Measurements from ENCODE around the gene GAK. TPM values are rescaled to one million over a fixed set of nuclear protein-coding genes. Genes with fewer than 3 reads are reported as not detected.

Gene GAK
- total RNA-seq, 1 donor from 2014 or later: 86.9 TPM

DNA sequence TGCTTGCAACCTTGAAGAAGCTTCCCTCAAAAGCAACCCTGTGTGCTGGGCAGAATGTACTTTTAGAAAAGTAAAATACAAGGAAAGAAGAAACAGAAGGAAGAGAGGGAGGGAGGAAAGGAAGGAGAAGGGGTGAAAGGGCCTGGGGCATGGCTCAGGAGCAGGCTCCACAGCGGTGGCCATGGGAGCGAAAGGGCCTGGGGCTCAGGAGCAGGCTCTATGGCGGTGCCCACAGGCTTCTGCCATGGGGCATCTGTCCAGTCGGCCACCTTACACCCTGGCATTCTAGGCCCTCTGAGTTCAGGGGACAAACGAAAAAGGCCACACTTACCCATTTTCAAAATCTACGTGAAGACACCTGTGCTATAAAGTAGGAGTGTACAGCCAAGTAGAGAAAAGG lies 31.4 kb downstream of the GAK start:
- no peaks in the 10 kb centered on the region for H3K27me3 ChIP-seq (ENCODE audit: insufficient read depth, low read length)
- H3K36me3 ChIP-seq (ENCODE audit: insufficient read depth, low read length): peaks cover 5% of the 10 kb centered on the region
- Mint-ChIP-seq H3K27ac (ENCODE audit: unreplicated experiment) (no peak overlapping the region), H3K9me3 (ENCODE audit: unreplicated experiment) (no peaks in the 10 kb centered on the region), H3K27me3 (ENCODE audit: low read depth, unreplicated experiment) (no peaks in the 10 kb centered on the region), H3K36me3 (ENCODE audit: low read depth, unreplicated experiment) (peaks cover 12% of the 10 kb centered on the region), H3K4me3 (ENCODE audit: unreplicated experiment) (no peak overlapping the region), H3K4me1 (ENCODE audit: low read depth, unreplicated experiment) (no peaks in the 10 kb centered on the region)
- H3K9me3 ChIP-seq (ENCODE audit: insufficient read depth, low read depth, low read length): no peaks in the 10 kb centered on the region
- H3K4me2 ChIP-seq (ENCODE audit: low read length): no peak overlapping the region
- H3K79me2 ChIP-seq (ENCODE audit: insufficient read depth, low read length): peaks cover 28% of the 10 kb centered on the region
- no peak for FAIRE-seq
- no peak overlapping the region for H3K27ac ChIP-seq (ENCODE audit: low read depth, low read length)
- H2AFZ ChIP-seq (ENCODE audit: low read depth, low read length): no peak overlapping the region
- no peak overlapping the region for H3K9ac ChIP-seq (ENCODE audit: low read length)
- TF ChIP-seq EZH2 (IDR thresholded peaks at IDR 0.05; ENCODE audit: insufficient read depth, low read length): no peak
- TF ChIP-seq, protein P1, sequence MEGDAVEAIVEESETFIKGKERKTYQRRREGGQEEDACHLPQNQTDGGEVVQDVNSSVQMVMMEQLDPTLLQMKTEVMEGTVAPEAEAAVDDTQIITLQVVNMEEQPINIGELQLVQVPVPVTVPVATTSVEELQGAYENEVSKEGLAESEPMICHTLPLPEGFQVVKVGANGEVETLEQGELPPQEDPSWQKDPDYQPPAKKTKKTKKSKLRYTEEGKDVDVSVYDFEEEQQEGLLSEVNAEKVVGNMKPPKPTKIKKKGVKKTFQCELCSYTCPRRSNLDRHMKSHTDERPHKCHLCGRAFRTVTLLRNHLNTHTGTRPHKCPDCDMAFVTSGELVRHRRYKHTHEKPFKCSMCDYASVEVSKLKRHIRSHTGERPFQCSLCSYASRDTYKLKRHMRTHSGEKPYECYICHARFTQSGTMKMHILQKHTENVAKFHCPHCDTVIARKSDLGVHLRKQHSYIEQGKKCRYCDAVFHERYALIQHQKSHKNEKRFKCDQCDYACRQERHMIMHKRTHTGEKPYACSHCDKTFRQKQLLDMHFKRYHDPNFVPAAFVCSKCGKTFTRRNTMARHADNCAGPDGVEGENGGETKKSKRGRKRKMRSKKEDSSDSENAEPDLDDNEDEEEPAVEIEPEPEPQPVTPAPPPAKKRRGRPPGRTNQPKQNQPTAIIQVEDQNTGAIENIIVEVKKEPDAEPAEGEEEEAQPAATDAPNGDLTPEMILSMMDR (IDR thresholded peaks at IDR 0.05; ENCODE audit: insufficient read depth, low read depth, low read length): no peak
- no peak overlapping the region for H3K4me3 ChIP-seq (ENCODE audit: insufficient read depth, low read depth, low read length)
- no peaks in the 10 kb centered on the region for H3K4me1 ChIP-seq (ENCODE audit: insufficient read depth, low read length)
- H4K20me1 ChIP-seq (ENCODE audit: insufficient read depth, low read length): peaks cover 64% of the 10 kb centered on the region
- DNase-seq (ENCODE audit: low read depth): no peak

GRCh38 chr4:900073-900472 lies 32.0 kb downstream of the GAK start:
- no peaks in the 10 kb centered on the region for H3K27me3 Mint-ChIP-seq (ENCODE audit: low read depth, unreplicated experiment)
- Histone ChIP-seq H3K4me2 (ENCODE audit: low read length) (no peak overlapping the region), H3K79me2 (ENCODE audit: insufficient read depth, low read length) (peaks cover 25% of the 10 kb centered on the region), H3K9me3 (ENCODE audit: insufficient read depth, low read depth, low read length) (no peaks in the 10 kb centered on the region), H3K4me1 (ENCODE audit: insufficient read depth, low read length) (no peaks in the 10 kb centered on the region), H2AFZ (ENCODE audit: low read depth, low read length) (no peak overlapping the region), H4K20me1 (ENCODE audit: insufficient read depth, low read length) (peaks cover 64% of the 10 kb centered on the region), H3K36me3 (ENCODE audit: insufficient read depth, low read length) (peaks cover 6% of the 10 kb centered on the region), H3K27me3 (ENCODE audit: insufficient read depth, low read length) (no peaks in the 10 kb centered on the region), H3K9ac (ENCODE audit: low read length) (no peak overlapping the region), H3K4me3 (ENCODE audit: insufficient read depth, low read depth, low read length) (no peak overlapping the region), H3K27ac (ENCODE audit: low read depth, low read length) (no peak overlapping the region)
- H3K4me1 Mint-ChIP-seq (ENCODE audit: low read depth, unreplicated experiment): no peaks in the 10 kb centered on the region
- DNase-seq (ENCODE audit: low read depth) (no peak), FAIRE-seq (no peak)
- H3K4me3 Mint-ChIP-seq (ENCODE audit: unreplicated experiment): no peak overlapping the region
- peaks cover 9% of the 10 kb centered on the region for H3K36me3 Mint-ChIP-seq (ENCODE audit: low read depth, unreplicated experiment)
- no peak overlapping the region for H3K27ac Mint-ChIP-seq (ENCODE audit: unreplicated experiment)
- no peak for TF ChIP-seq EZH2 (IDR thresholded peaks at IDR 0.05; ENCODE audit: insufficient read depth, low read length)
- TF ChIP-seq, protein P1 (IDR thresholded peaks at IDR 0.05; ENCODE audit: insufficient read depth, low read depth, low read length): no peak
- H3K9me3 Mint-ChIP-seq (ENCODE audit: unreplicated experiment): no peaks in the 10 kb centered on the region

DNA sequence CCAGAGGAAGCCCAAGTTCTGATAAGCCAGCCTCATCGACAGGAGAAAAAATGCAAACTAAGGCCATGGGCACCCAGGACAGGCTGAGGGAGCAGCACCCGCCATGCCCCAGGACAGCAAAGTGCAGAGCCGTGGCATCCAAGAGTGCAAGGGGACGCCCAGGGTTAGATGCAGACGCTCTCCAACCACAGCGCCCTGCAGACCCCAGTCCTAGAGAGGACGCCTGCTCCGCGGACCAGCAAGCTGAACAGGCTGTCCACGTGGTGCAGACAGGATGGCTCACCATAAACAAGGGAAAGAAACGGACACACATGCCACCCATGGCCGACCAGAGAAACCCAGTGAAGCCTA lies 32.6 kb downstream of the GAK start:
- no peak overlapping the region for H3K4me3 ChIP-seq (ENCODE audit: insufficient read depth, low read depth, low read length)
- H3K4me1 Mint-ChIP-seq (ENCODE audit: low read depth, unreplicated experiment): no peaks in the 10 kb centered on the region
- peaks cover 6% of the 10 kb centered on the region for H3K36me3 Mint-ChIP-seq (ENCODE audit: low read depth, unreplicated experiment)
- no peak overlapping the region for H3K4me2 ChIP-seq (ENCODE audit: low read length)
- peaks cover 25% of the 10 kb centered on the region for H3K79me2 ChIP-seq (ENCODE audit: insufficient read depth, low read length)
- H3K9me3 Mint-ChIP-seq (ENCODE audit: unreplicated experiment): no peaks in the 10 kb centered on the region
- no peaks in the 10 kb centered on the region for H3K4me1 ChIP-seq (ENCODE audit: insufficient read depth, low read length)
- H3K27ac Mint-ChIP-seq (ENCODE audit: unreplicated experiment): no peak overlapping the region
- DNase-seq (ENCODE audit: low read depth): no peak
- no peaks in the 10 kb centered on the region for H3K27me3 Mint-ChIP-seq (ENCODE audit: low read depth, unreplicated experiment)
- no peak overlapping the region for H2AFZ ChIP-seq (ENCODE audit: low read depth, low read length)
- no peaks in the 10 kb centered on the region for H3K9me3 ChIP-seq (ENCODE audit: insufficient read depth, low read depth, low read length)
- no peaks in the 10 kb centered on the region for H3K27me3 ChIP-seq (ENCODE audit: insufficient read depth, low read length)
- no peak overlapping the region for H3K9ac ChIP-seq (ENCODE audit: low read length)
- peaks cover 60% of the 10 kb centered on the region for H4K20me1 ChIP-seq (ENCODE audit: insufficient read depth, low read length)
- no peak overlapping the region for H3K27ac ChIP-seq (ENCODE audit: low read depth, low read length)
- FAIRE-seq: no peak
- H3K4me3 Mint-ChIP-seq (ENCODE audit: unreplicated experiment): no peak overlapping the region
- TF ChIP-seq EZH2 (IDR thresholded peaks at IDR 0.05; ENCODE audit: insufficient read depth, low read length): no peak
- TF ChIP-seq, protein P1 (IDR thresholded peaks at IDR 0.05; ENCODE audit: insufficient read depth, low read depth, low read length): no peak
- H3K36me3 ChIP-seq (ENCODE audit: insufficient read depth, low read length): peaks cover 8% of the 10 kb centered on the region

Measured in astrocyte (in vitro differentiated cells and primary cell).